HepG2 (cell line): ENCODE data around the gene TRNP1. TPM values are rescaled to one million over a fixed set of nuclear protein-coding genes. Genes with fewer than 3 reads are reported as not detected.

ENCODE experiments used
- ARHGAP35 ChIP-seq: sonication (generic); formaldehyde crosslinking; IDR thresholded peaks from 2 replicates; pipeline ENCODE4 v1.9.0; 2022; ENCODE audit warnings: mild to moderate bottlenecking, inconsistent platforms, moderate library complexity, missing genetic modification reagents, borderline replicate concordance
- EEA1 ChIP-seq: sonication (generic); formaldehyde crosslinking; IDR thresholded peaks from 2 replicates; pipeline ENCODE4 v1.5.1; 2020; ENCODE audit warnings: mild to moderate bottlenecking, missing genetic modification reagents, borderline replicate concordance
- FOXC1 ChIP-seq: sonication (generic); formaldehyde crosslinking; IDR thresholded peaks from 2 replicates; pipeline ENCODE4 v1.8.0; 2022; ENCODE audit warnings: mild to moderate bottlenecking, missing genetic modification reagents, borderline replicate concordance
- FOXO1 ChIP-seq: sonication (generic); formaldehyde crosslinking; IDR thresholded peaks from 2 replicates; pipeline ENCODE4 v1.4.0; 2020; ENCODE audit warnings: missing genetic modification reagents
- GATAD2A ChIP-seq: IDR thresholded peaks from 2 replicates; pipeline ENCODE4 v1.6.1; 2016
- GFI1 ChIP-seq: sonication (generic); formaldehyde crosslinking; IDR thresholded peaks from 2 replicates; pipeline ENCODE4 v1.5.0; 2020; ENCODE audit warnings: missing genetic modification reagents, mild to moderate bottlenecking, borderline replicate concordance
- GZF1 ChIP-seq: sonication (generic); formaldehyde crosslinking; IDR thresholded peaks from 2 replicates; pipeline ENCODE4 v1.5.1; 2020; ENCODE audit warnings: mild to moderate bottlenecking, missing genetic modification reagents
- KDM1A ChIP-seq: IDR thresholded peaks from 2 replicates; pipeline ENCODE4 v1.6.1; 2016; ENCODE audit warnings: missing compliant biosample characterization
- MIXL1 ChIP-seq: IDR thresholded peaks from 2 replicates; pipeline ENCODE4 v1.6.1; 2016
- RXRA ChIP-seq: sonication (generic); formaldehyde crosslinking; IDR thresholded peaks from 2 replicates; pipeline ENCODE4 v1.5.1; 2020; ENCODE audit warnings: missing genetic modification reagents
- SOX13 ChIP-seq, 3 experiments: fragments of 450-650 bp in 1 of 3; sonication (generic) in 1 of 3; formaldehyde crosslinking in 1 of 3; IDR thresholded peaks in 2 of 3; conservative IDR thresholded peaks in 1 of 3; 2 replicates each; pipeline versions ENCODE4 v1.5.0 to v1.6.1; 2016 to 2020; ENCODE audit warnings: antibody characterized with exemption in 1 of 3, mild to moderate bottlenecking in 1 of 3, missing compliant biosample characterization in 1 of 3, missing genetic modification reagents in 1 of 3, moderate library complexity in 1 of 3
- SOX5 ChIP-seq: IDR thresholded peaks from 2 replicates; pipeline ENCODE4 v1.6.1; 2016; ENCODE audit warnings: borderline replicate concordance
- XBP1 ChIP-seq: sonication (generic); formaldehyde crosslinking; IDR thresholded peaks from 2 replicates; pipeline ENCODE4 v1.5.0; 2020; ENCODE audit warnings: missing genetic modification reagents
- YEATS2 ChIP-seq: sonication (generic); formaldehyde crosslinking; IDR thresholded peaks from 2 replicates; pipeline ENCODE4 v1.4.0; 2020; ENCODE audit warnings: missing genetic modification reagents, borderline replicate concordance
- ZNF253 ChIP-seq: sonication (generic); formaldehyde crosslinking; IDR thresholded peaks from 2 replicates; pipeline ENCODE4 v1.8.0; 2022; ENCODE audit warnings: mild to moderate bottlenecking, missing genetic modification reagents, borderline replicate concordance
- ZNF543 ChIP-seq: sonication (generic); formaldehyde crosslinking; IDR thresholded peaks from 2 replicates; pipeline ENCODE4 v1.4.0; 2020; ENCODE audit warnings: mild to moderate bottlenecking, missing genetic modification reagents
- ZNF547 ChIP-seq: sonication (generic); formaldehyde crosslinking; IDR thresholded peaks from 2 replicates; pipeline ENCODE4 v1.5.1; 2020; ENCODE audit warnings: mild to moderate bottlenecking, missing genetic modification reagents
- ZNF616 ChIP-seq: sonication (generic); formaldehyde crosslinking; IDR thresholded peaks from 2 replicates; pipeline ENCODE4 v1.5.0; 2020; ENCODE audit warnings: low read depth, mild to moderate bottlenecking, missing genetic modification reagents
- ZNF768 ChIP-seq: sonication (generic); formaldehyde crosslinking; IDR thresholded peaks from 2 replicates; pipeline ENCODE4 v1.4.0; 2020; ENCODE audit warnings: missing genetic modification reagents
- polyA plus RNA-seq, 8 experiments: library from polyadenylated mRNA; depleted of rRNA in 3 of 8; stranded (reverse) in 7 of 8; unstranded in 1 of 8; fragments of >200 nt; fragmentation: Illumina TruSeq in 4 of 8; extraction: Trizol in 4 of 8; gene quantifications; 2 replicates each; pipeline versions ENCODE4 v1.2.1 to v1.2.3, GENCODE V29; 2011 to 2016; ENCODE audit warnings: low read depth in 4 of 8, missing spikeins in 1 of 8, mixed read lengths in 1 of 8; ENCODE audit not compliant: insufficient read depth in 1 of 8
- total RNA-seq, 5 experiments: library from RNA; depleted of rRNA; stranded (reverse); fragments of >200 nt; fragmentation: Illumina TruSeq; extraction: Trizol; gene quantifications; 2 replicates each; pipeline ENCODE4 v1.2.3, GENCODE V29; 2016; ENCODE audit warnings: low read depth in 1 of 5
- TF ChIP-seq, protein P1 (sequence below): sonication (generic); formaldehyde crosslinking; IDR thresholded peaks from 2 replicates; pipeline ENCODE4 v1.9.0; 2021; ENCODE audit warnings: missing genetic modification reagents, borderline replicate concordance
- TF ChIP-seq, protein P2 (sequence below): conservative IDR thresholded peaks from 2 replicates; pipeline ENCODE4 v1.6.1; 2018; ENCODE audit warnings: missing genetic modification reagents
- TF ChIP-seq, protein P3 (sequence below): sonication (generic); formaldehyde crosslinking; IDR thresholded peaks from 2 replicates; pipeline ENCODE4 v1.8.0; 2022; ENCODE audit warnings: missing genetic modification reagents, mild to moderate bottlenecking, moderate library complexity, borderline replicate concordance

TRNP1 gene
- total and polyA plus RNA-seq, 2 of the 13 experiments (the other 11 are each of a cell fraction or from before 2014, with no cell fraction given), result 42.0 to 158 TPM

DNA sequence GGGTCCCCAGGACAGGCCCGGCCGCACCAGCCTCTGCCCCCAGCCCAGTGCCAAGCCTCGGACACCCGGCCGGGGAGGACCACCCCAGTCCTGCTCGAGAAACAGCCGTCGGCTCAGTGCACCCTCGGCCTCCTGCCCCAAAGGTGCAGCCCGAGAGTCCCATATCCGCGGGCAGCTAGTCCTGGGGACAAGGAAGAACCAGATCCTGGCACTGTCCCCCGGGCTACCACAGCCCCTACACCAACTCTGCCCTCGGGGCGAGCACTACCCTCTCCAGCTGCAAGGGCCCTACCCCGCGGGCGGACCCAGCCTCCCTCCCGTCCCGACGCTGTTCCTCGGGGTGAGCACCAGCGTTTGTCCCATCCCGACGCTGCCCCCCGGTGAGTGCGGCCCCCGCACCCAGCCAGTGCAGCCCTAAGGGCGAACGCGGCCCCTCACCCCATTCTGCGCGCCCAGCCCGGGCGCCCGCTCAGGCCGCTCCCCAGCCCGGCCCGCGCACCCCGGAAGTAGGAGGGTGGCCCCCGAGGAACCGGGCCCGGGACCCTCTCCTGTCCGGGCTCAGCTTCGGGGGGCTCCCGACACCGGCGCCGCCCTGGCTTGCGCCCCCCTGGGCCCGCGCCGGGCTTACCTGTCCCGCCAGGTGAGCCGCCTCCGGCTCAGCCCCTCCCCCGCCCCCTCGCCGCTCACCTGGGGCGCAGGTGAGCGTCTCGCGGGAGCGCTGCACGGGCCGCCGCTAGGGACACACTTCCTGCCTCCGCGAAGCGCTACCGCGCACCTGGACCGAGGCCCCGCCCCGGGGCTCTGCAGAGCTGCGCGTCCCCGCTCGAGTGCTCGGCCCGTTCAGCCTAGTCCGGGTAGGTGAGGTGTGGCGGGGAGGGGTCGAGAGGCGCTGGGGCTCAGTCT lies 33.5 kb upstream of the TRNP1 start, which contains the start of gene KDF1 (continued):
- TF ChIP-seq XBP1 (CRISPR knock-in tag) (0 out of 2 replicates have a peak, but pooled peaks have one; percentile 16), ZNF253 (CRISPR knock-in tag) (0 out of 2 replicates have a peak, but pooled peaks have one; percentile 45), ZNF547 (peak; percentile 14; the same call in 1 of the 2 replicates), ZNF768 (CRISPR knock-in tag) (peak; percentile 87; the same call in 1 of the 2 replicates), KDM1A (0 out of 2 replicates have a peak, but pooled peaks have one; percentile 34), GATAD2A (CRISPR knock-in tag) (peak; percentile 54; the same call in 1 of the 2 replicates), ZNF616 (CRISPR knock-in tag) (0 out of 2 replicates have a peak, but pooled peaks have one; percentile 25), YEATS2 (CRISPR knock-in tag) (peak; percentile 46), GFI1 (no peak), FOXO1 (CRISPR knock-in tag) (0 out of 2 replicates have a peak, but pooled peaks have one; percentile 14), EEA1 (CRISPR knock-in tag) (no peak; the same call in 1 of the 2 replicates), MIXL1 (CRISPR knock-in tag) (0 out of 2 replicates have a peak, but pooled peaks have one; percentile 15), RXRA (CRISPR knock-in tag) (peak; percentile 48; the same call in 1 of the 2 replicates), GZF1 (CRISPR knock-in tag) (no peak), SOX5 (peak; percentile 31; the same call in 1 of the 2 replicates), ARHGAP35 (CRISPR knock-in tag) (no peak; the same call in 1 of the 2 replicates), FOXC1 (CRISPR knock-in tag) (peak; percentile 33; the same call in 1 of the 2 replicates), ZNF543 (CRISPR knock-in tag) (peak; percentile 75; the same call in 1 of the 2 replicates), SOX13 (IDR thresholded peaks at IDR 0.05) (no peak), SOX13 (CRISPR knock-in tag; conservative IDR thresholded peaks at IDR 0.05 in 1 of 2, IDR thresholded peaks at IDR 0.05 in 1 of 2) (peak in 1 of 2 experiments; percentile 35; a peak in 1 of 4 replicates)
- TF ChIP-seq, protein P1, sequence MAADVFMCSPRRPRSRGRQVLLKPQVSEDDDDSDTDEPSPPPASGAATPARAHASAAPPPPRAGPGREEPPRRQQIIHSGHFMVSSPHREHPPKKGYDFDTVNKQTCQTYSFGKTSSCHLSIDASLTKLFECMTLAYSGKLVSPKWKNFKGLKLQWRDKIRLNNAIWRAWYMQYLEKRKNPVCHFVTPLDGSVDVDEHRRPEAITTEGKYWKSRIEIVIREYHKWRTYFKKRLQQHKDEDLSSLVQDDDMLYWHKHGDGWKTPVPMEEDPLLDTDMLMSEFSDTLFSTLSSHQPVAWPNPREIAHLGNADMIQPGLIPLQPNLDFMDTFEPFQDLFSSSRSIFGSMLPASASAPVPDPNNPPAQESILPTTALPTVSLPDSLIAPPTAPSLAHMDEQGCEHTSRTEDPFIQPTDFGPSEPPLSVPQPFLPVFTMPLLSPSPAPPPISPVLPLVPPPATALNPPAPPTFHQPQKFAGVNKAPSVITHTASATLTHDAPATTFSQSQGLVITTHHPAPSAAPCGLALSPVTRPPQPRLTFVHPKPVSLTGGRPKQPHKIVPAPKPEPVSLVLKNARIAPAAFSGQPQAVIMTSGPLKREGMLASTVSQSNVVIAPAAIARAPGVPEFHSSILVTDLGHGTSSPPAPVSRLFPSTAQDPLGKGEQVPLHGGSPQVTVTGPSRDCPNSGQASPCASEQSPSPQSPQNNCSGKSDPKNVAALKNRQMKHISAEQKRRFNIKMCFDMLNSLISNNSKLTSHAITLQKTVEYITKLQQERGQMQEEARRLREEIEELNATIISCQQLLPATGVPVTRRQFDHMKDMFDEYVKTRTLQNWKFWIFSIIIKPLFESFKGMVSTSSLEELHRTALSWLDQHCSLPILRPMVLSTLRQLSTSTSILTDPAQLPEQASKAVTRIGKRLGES, result peak; percentile 59; the same call in 1 of the 2 replicates
- TF ChIP-seq, protein P2, sequence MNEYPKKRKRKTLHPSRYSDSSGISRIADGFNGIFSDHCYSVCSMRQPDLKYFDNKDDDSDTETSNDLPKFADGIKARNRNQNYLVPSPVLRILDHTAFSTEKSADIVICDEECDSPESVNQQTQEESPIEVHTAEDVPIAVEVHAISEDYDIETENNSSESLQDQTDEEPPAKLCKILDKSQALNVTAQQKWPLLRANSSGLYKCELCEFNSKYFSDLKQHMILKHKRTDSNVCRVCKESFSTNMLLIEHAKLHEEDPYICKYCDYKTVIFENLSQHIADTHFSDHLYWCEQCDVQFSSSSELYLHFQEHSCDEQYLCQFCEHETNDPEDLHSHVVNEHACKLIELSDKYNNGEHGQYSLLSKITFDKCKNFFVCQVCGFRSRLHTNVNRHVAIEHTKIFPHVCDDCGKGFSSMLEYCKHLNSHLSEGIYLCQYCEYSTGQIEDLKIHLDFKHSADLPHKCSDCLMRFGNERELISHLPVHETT (CRISPR knock-in tag), result no peak
- TF ChIP-seq, protein P3, sequence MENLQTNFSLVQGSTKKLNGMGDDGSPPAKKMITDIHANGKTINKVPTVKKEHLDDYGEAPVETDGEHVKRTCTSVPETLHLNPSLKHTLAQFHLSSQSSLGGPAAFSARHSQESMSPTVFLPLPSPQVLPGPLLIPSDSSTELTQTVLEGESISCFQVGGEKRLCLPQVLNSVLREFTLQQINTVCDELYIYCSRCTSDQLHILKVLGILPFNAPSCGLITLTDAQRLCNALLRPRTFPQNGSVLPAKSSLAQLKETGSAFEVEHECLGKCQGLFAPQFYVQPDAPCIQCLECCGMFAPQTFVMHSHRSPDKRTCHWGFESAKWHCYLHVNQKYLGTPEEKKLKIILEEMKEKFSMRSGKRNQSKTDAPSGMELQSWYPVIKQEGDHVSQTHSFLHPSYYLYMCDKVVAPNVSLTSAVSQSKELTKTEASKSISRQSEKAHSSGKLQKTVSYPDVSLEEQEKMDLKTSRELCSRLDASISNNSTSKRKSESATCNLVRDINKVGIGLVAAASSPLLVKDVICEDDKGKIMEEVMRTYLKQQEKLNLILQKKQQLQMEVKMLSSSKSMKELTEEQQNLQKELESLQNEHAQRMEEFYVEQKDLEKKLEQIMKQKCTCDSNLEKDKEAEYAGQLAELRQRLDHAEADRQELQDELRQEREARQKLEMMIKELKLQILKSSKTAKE (CRISPR knock-in tag), result no peak
